GM04504 (cell line): ENCODE results near the gene MXD4.

ENCODE experiments used
- DNase-seq: peaks from one replicate; pipeline ENCODE4 v3.0.0-alpha.2; 2012; ENCODE audit warnings: low read depth

Gene MXD4

GRCh38 chr4:2261853-2262144 is at the start of gene MXD4:
Gene MXD4, minus strand, starts transcription at chr4:2262109. Its CDS starts 129 bp downstream, at chr4:2261980.
- DNase-seq = no peak

GRCh38 chr4:2306773-2307410 is 45.0 kb upstream of the MXD4 start:
- DNase-seq = no peak

GRCh38 chr4:2305766-2306501 is 44.0 kb upstream of the MXD4 start:
- no peak for DNase-seq

GRCh38 chr4:2304877-2305561 is 43.1 kb upstream of the MXD4 start:
- DNase-seq = no peak

GRCh38 chr4:2304321-2304876 is 42.5 kb upstream of the MXD4 start:
- DNase-seq = no peak

GRCh38 chr4:2303686-2304320 is 41.9 kb upstream of the MXD4 start:
- no peak for DNase-seq

GRCh38 chr4:2303121-2303685 is 41.3 kb upstream of the MXD4 start:
- DNase-seq = no peak

GRCh38 chr4:2302387-2303119 is 40.6 kb upstream of the MXD4 start:
- DNase-seq = no peak

- no peak for DNase-seq
Measured at GRCh38 chr4:2301806-2302205, 39.9 kb upstream of the MXD4 start.

- no peak for DNase-seq
Measured at GRCh38 chr4:2301225-2301642, 39.3 kb upstream of the MXD4 start.

- DNase-seq = no peak
Measured at GRCh38 chr4:2300431-2301224, 38.7 kb upstream of the MXD4 start.

GRCh38 chr4:2299794-2300193 is 37.9 kb upstream of the MXD4 start:
- no peak for DNase-seq

GRCh38 chr4:2298532-2298991 is 36.7 kb upstream of the MXD4 start:
- no peak for DNase-seq

- DNase-seq = no peak
Measured at GRCh38 chr4:2297606-2298531, 36.0 kb upstream of the MXD4 start.

GRCh38 chr4:2296631-2297601 is 35.0 kb upstream of the MXD4 start:
- no peak for DNase-seq

- no peak for DNase-seq
Measured at GRCh38 chr4:2295900-2296442, 34.1 kb upstream of the MXD4 start.

- DNase-seq = no peak
Measured at GRCh38 chr4:2295500-2295899, 33.6 kb upstream of the MXD4 start.

- DNase-seq = peak; percentile 62
Measured at GRCh38 chr4:2292646-2293108, 30.8 kb upstream of the MXD4 start.
